Measurements from ENCODE around the gene NINJ1. TPM values are rescaled to one million over a fixed set of nuclear protein-coding genes. Genes with fewer than 3 reads are reported as not detected.

The NINJ1 gene
- total RNA-seq, 2 experiments from 2014 or later = 20.8 to 21.1 TPM

- H3K27ac Mint-ChIP-seq = peak overlapping the region; percentile 49
- H3K4me1 Mint-ChIP-seq (ENCODE audit: low read depth) = peaks cover 42% of the 10 kb centered on the region
- no peaks in the 10 kb centered on the region for H3K27me3 Mint-ChIP-seq (ENCODE audit: low read depth)
- H3K4me3 Mint-ChIP-seq = no peak overlapping the region
- DNase-seq (no peak), ATAC-seq (no peak)
- H3K9me3 Mint-ChIP-seq (ENCODE audit: insufficient read depth) = peaks cover 3% of the 10 kb centered on the region
- ChIA-PET POLR2A (interaction anchor here (1.0 to 1.2 kb wide), 2 partner anchors 18 to 42 kb away, joined by 4 to 5 read pairs; partner anchors contain the start of gene CARD19), CTCF (interaction anchor here (2.5 kb wide), 1 partner anchor 29 kb away, joined by 8 read pairs; no protein-coding TSS in a partner anchor)
- H3K36me3 Mint-ChIP-seq (ENCODE audit: low read depth) = no peaks in the 10 kb centered on the region
Observed at GRCh38 chr9:93138171-93138764, 4.2 kb upstream of the NINJ1 start.

- no peak for DNase-seq
- Mint-ChIP-seq H3K4me1 (ENCODE audit: low read depth) (peaks cover 46% of the 10 kb centered on the region), H3K27me3 (ENCODE audit: low read depth) (no peaks in the 10 kb centered on the region), H3K27ac (peak overlapping the region; percentile 55), H3K9me3 (ENCODE audit: insufficient read depth) (peaks cover 3% of the 10 kb centered on the region), H3K36me3 (ENCODE audit: low read depth) (no peaks in the 10 kb centered on the region), H3K4me3 (no peak overlapping the region)
- ChIA-PET CTCF (interaction anchor here (2.5 kb wide), 1 partner anchor 28 kb away, joined by 8 read pairs; no protein-coding TSS in a partner anchor), POLR2A (interaction anchor here (1.2 kb wide), 1 partner anchor 41 kb away, joined by 5 read pairs; the partner anchor contains the start of gene CARD19)
- ATAC-seq = no peak
Observed at GRCh38 chr9:93137362-93137761, 3.3 kb upstream of the NINJ1 start.

- ChIA-PET CTCF (interaction anchor here (1.0 kb wide), 1 partner anchor 187 kb away, joined by 3 read pairs; no protein-coding TSS in a partner anchor), POLR2A (no interaction called here)
- ATAC-seq = no peak
- Mint-ChIP-seq H3K9me3 (ENCODE audit: insufficient read depth) (peaks cover 3% of the 10 kb centered on the region), H3K27ac (no peak overlapping the region), H3K36me3 (ENCODE audit: low read depth) (no peaks in the 10 kb centered on the region), H3K27me3 (ENCODE audit: low read depth) (no peaks in the 10 kb centered on the region), H3K4me3 (peak overlapping the region; percentile 6), H3K4me1 (ENCODE audit: low read depth) (peaks cover 52% of the 10 kb centered on the region)
- no peak for DNase-seq
Observed at GRCh38 chr9:93136011-93136440, 2.0 kb upstream of the NINJ1 start.

- ATAC-seq = no peak
- peaks cover 54% of the 10 kb centered on the region for H3K4me1 Mint-ChIP-seq (ENCODE audit: low read depth)
Observed at GRCh38 chr9:93134740-93135444, 841 bp upstream of the NINJ1 start.

GRCh38 chr9:93133681-93134014, 403 bp downstream of the NINJ1 start:
- CTCF ChIA-PET = interaction anchor here (1.2 to 2.1 kb wide), 8 partner anchors 13 to 433 kb away, joined by 3 to 11 read pairs (median 4); partner anchors contain the start of gene FAM120AOS
- peak; percentile 35 for ATAC-seq

More at GRCh38 chr9:93134740-93135444, 841 bp upstream of the NINJ1 start:
- DNase-seq = no peak
- ChIA-PET POLR2A (interaction anchor here (0.9 to 1.6 kb wide), 8 partner anchors 7 to 76 kb away, joined by 3 to 6 read pairs (median 5); partner anchors contain the start of gene CARD19), CTCF (interaction anchor here (1.2 to 2.1 kb wide), 6 partner anchors 12 to 432 kb away, joined by 4 to 11 read pairs (median 6); no protein-coding TSS in a partner anchor)
- H3K27me3 Mint-ChIP-seq (ENCODE audit: low read depth) = no peaks in the 10 kb centered on the region
- peak overlapping the region; percentile 74 for H3K27ac Mint-ChIP-seq
- H3K9me3 Mint-ChIP-seq (ENCODE audit: insufficient read depth) = peaks cover 3% of the 10 kb centered on the region
- no peaks in the 10 kb centered on the region for H3K36me3 Mint-ChIP-seq (ENCODE audit: low read depth)
- H3K4me3 Mint-ChIP-seq = peak overlapping the region; percentile 71

GRCh38 chr9:93132946-93133680, 938 bp downstream of the NINJ1 start:
- no peaks in the 10 kb centered on the region for H3K9me3 Mint-ChIP-seq (ENCODE audit: insufficient read depth)
- no peak for ATAC-seq
- peaks cover 52% of the 10 kb centered on the region for H3K4me1 Mint-ChIP-seq (ENCODE audit: low read depth)
- no peaks in the 10 kb centered on the region for H3K27me3 Mint-ChIP-seq (ENCODE audit: low read depth)
- POLR2A ChIA-PET = interaction anchor here (0.7 to 1.6 kb wide), 10 partner anchors 9 to 433 kb away, joined by 3 to 6 read pairs (median 4); partner anchors contain the start of gene CARD19
- CTCF ChIA-PET = interaction anchor here (1.2 to 2.1 kb wide), 8 partner anchors 13 to 433 kb away, joined by 3 to 11 read pairs (median 4); partner anchors contain the start of gene FAM120AOS
- H3K27ac Mint-ChIP-seq = peak overlapping the region; percentile 87
- H3K4me3 Mint-ChIP-seq = peak overlapping the region; percentile 86
- peak; percentile 66 for DNase-seq
- H3K36me3 Mint-ChIP-seq (ENCODE audit: low read depth) = no peaks in the 10 kb centered on the region

More at GRCh38 chr9:93133681-93134014, 403 bp downstream of the NINJ1 start:
- H3K27me3 Mint-ChIP-seq (ENCODE audit: low read depth) = no peaks in the 10 kb centered on the region
- peaks cover 3% of the 10 kb centered on the region for H3K9me3 Mint-ChIP-seq (ENCODE audit: insufficient read depth)
- POLR2A ChIA-PET = interaction anchor here (0.7 to 1.6 kb wide), 13 partner anchors 8 to 433 kb away, joined by 3 to 6 read pairs (median 4); partner anchors contain the start of gene CARD19
- peaks cover 53% of the 10 kb centered on the region for H3K4me1 Mint-ChIP-seq (ENCODE audit: low read depth)
- no peak for DNase-seq
- no peaks in the 10 kb centered on the region for H3K36me3 Mint-ChIP-seq (ENCODE audit: low read depth)
- peak overlapping the region; percentile 87 for H3K27ac Mint-ChIP-seq
- peak overlapping the region; percentile 86 for H3K4me3 Mint-ChIP-seq

GRCh38 chr9:93132287-93132927, 1.6 kb downstream of the NINJ1 start:
- DNase-seq (no peak), ATAC-seq (no peak)
- POLR2A ChIA-PET = no interaction called here

GRCh38 chr9:93131599-93132286, 2.3 kb downstream of the NINJ1 start:
- peak overlapping the region; percentile 87 for H3K27ac Mint-ChIP-seq
- CTCF ChIA-PET = interaction anchor here (3.5 kb wide), 1 partner anchor 22 kb away, joined by 21 read pairs; no protein-coding TSS in a partner anchor
- no peaks in the 10 kb centered on the region for H3K9me3 Mint-ChIP-seq (ENCODE audit: insufficient read depth)
- H3K4me1 Mint-ChIP-seq (ENCODE audit: low read depth) = peaks cover 59% of the 10 kb centered on the region
- no peaks in the 10 kb centered on the region for H3K36me3 Mint-ChIP-seq (ENCODE audit: low read depth)
- H3K4me3 Mint-ChIP-seq = peak overlapping the region; percentile 86
- ATAC-seq (no peak), DNase-seq (no peak)
- POLR2A ChIA-PET = interaction anchor here (0.7 to 1.2 kb wide), 2 partner anchors 8 to 12 kb away, joined by 3 to 4 read pairs; no protein-coding TSS in a partner anchor
- H3K27me3 Mint-ChIP-seq (ENCODE audit: low read depth) = no peaks in the 10 kb centered on the region

More at GRCh38 chr9:93132287-93132927, 1.6 kb downstream of the NINJ1 start:
- Mint-ChIP-seq H3K9me3 (ENCODE audit: insufficient read depth) (no peaks in the 10 kb centered on the region), H3K36me3 (ENCODE audit: low read depth) (no peaks in the 10 kb centered on the region), H3K27ac (peak overlapping the region; percentile 87), H3K4me3 (peak overlapping the region; percentile 86), H3K4me1 (ENCODE audit: low read depth) (peaks cover 53% of the 10 kb centered on the region), H3K27me3 (ENCODE audit: low read depth) (no peaks in the 10 kb centered on the region)
- CTCF ChIA-PET = interaction anchor here (2.1 to 3.5 kb wide), 2 partner anchors 23 kb away, joined by 11 to 21 read pairs; no protein-coding TSS in a partner anchor

- POLR2A ChIA-PET = interaction anchor here (0.7 to 1.2 kb wide), 2 partner anchors 8 to 13 kb away, joined by 3 to 4 read pairs; no protein-coding TSS in a partner anchor
- DNase-seq (no peak), ATAC-seq (no peak)
- Mint-ChIP-seq H3K27me3 (ENCODE audit: low read depth) (no peaks in the 10 kb centered on the region), H3K9me3 (ENCODE audit: insufficient read depth) (no peaks in the 10 kb centered on the region), H3K27ac (peak overlapping the region; percentile 6), H3K4me3 (no peak overlapping the region), H3K36me3 (ENCODE audit: low read depth) (no peaks in the 10 kb centered on the region), H3K4me1 (ENCODE audit: low read depth) (peaks cover 66% of the 10 kb centered on the region)
- CTCF ChIA-PET = interaction anchor here (0.8 to 3.5 kb wide), 2 partner anchors 11 to 22 kb away, joined by 4 to 21 read pairs; no protein-coding TSS in a partner anchor
Observed at GRCh38 chr9:93130861-93131481, 3.1 kb downstream of the NINJ1 start.
